RWPE2 (cell line): ENCODE data around the gene SLCO4A1.

Source experiments
- ATAC-seq: fragments of 200-7000 bp; cut with Tn5 transposase; 3 replicates; pipeline ENCODE4 v1.9.1; 2021; ENCODE audit warnings: low read depth
- DNase-seq: peaks from one replicate; pipeline ENCODE4 v3.0.0-alpha.2; 2020; ENCODE audit warnings: low spot score
- H3K27ac ChIP-seq: fragments of 450-650 bp; 2 replicates; pipeline ENCODE4 v1.5.1; 2017; ENCODE audit warnings: mild to moderate bottlenecking; ENCODE audit not compliant: poor library complexity, severe bottlenecking
- H3K27me3 ChIP-seq: fragments of 250-450 bp; sonication (Bioruptor Pico); 2 replicates; pipeline ENCODE4 v1.5.1; 2021; ENCODE audit warnings: mild to moderate bottlenecking, moderate library complexity; ENCODE audit not compliant: insufficient read depth, poor library complexity, severe bottlenecking
- H3K36me3 ChIP-seq: fragments of 250-450 bp; sonication (Bioruptor Pico); 2 replicates; pipeline ENCODE4 v1.5.1; 2020; ENCODE audit warnings: low read depth, mild to moderate bottlenecking, moderate library complexity
- H3K4me1 ChIP-seq: fragments of 250-450 bp; sonication (Bioruptor Pico); 2 replicates; pipeline ENCODE4 v1.5.1; 2021; ENCODE audit warnings: mild to moderate bottlenecking, moderate library complexity; ENCODE audit not compliant: insufficient read depth, poor library complexity, severe bottlenecking
- H3K4me3 ChIP-seq: fragments of 250-450 bp; sonication (Bioruptor Pico); 2 replicates; pipeline ENCODE4 v1.5.1; 2021; ENCODE audit warnings: mild to moderate bottlenecking, moderate library complexity; ENCODE audit not compliant: severe bottlenecking
- H3K9me3 ChIP-seq: fragments of 250-450 bp; sonication (Bioruptor Pico); 2 replicates; pipeline ENCODE4 v1.5.1; 2021; ENCODE audit warnings: mild to moderate bottlenecking, moderate library complexity; ENCODE audit not compliant: severe bottlenecking
- CTCF ChIP-seq: fragments of 450-650 bp; IDR thresholded peaks from one replicate; pipeline ENCODE4 v1.5.1; 2017; ENCODE audit warnings: mild to moderate bottlenecking, moderate library complexity; ENCODE audit not compliant: poor library complexity, severe bottlenecking

SLCO4A1 gene

GRCh38 chr20:62661647-62662046 is 19.3 kb downstream of the SLCO4A1 start:
- Histone ChIP-seq H3K4me3 (no peak overlapping the region), H3K4me1 (peaks cover 26% of the 10 kb centered on the region), H3K36me3 (peaks cover 5% of the 10 kb centered on the region; the same call in 1 of the 2 replicates), H3K27me3 (no peaks in the 10 kb centered on the region), H3K9me3 (no peaks in the 10 kb centered on the region), H3K27ac (peak overlapping the region; percentile 57)
- TF ChIP-seq CTCF: no peak
- DNase-seq (no peak), ATAC-seq (no peak)

GRCh38 chr20:62662422-62662821 is 20.1 kb downstream of the SLCO4A1 start:
- no peaks in the 10 kb centered on the region for H3K36me3 ChIP-seq
- no peaks in the 10 kb centered on the region for H3K27me3 ChIP-seq
- DNase-seq: no peak
- no peaks in the 10 kb centered on the region for H3K9me3 ChIP-seq
- H3K4me3 ChIP-seq: no peak overlapping the region
- peak; percentile 77 for ATAC-seq
- peak overlapping the region; percentile 57 for H3K27ac ChIP-seq
- no peak for TF ChIP-seq CTCF
- H3K4me1 ChIP-seq: peaks cover 28% of the 10 kb centered on the region

GRCh38 chr20:62663145-62664018 is 21.1 kb downstream of the SLCO4A1 start:
- Histone ChIP-seq H3K9me3 (no peaks in the 10 kb centered on the region), H3K27me3 (no peaks in the 10 kb centered on the region), H3K4me3 (no peak overlapping the region), H3K36me3 (no peaks in the 10 kb centered on the region), H3K4me1 (peaks cover 28% of the 10 kb centered on the region), H3K27ac (peak overlapping the region; percentile 57)
- DNase-seq (no peak), ATAC-seq (no peak)
- no peak for TF ChIP-seq CTCF

GRCh38 chr20:62664019-62664971 is 22.0 kb downstream of the SLCO4A1 start:
- no peak for TF ChIP-seq CTCF
- no peak overlapping the region for H3K4me3 ChIP-seq
- no peak overlapping the region for H3K27ac ChIP-seq
- no peaks in the 10 kb centered on the region for H3K36me3 ChIP-seq
- no peaks in the 10 kb centered on the region for H3K9me3 ChIP-seq
- DNase-seq: no peak
- H3K27me3 ChIP-seq: no peaks in the 10 kb centered on the region
- no peak for ATAC-seq
- peaks cover 28% of the 10 kb centered on the region for H3K4me1 ChIP-seq
